DMS79 treated with DMSO at 0.1 percent for 48 hours (cell line): ENCODE measurements around the gene PLCD4.

ENCODE experiments used
- DNase-seq: peaks from one replicate; lab custom pipeline; 2025; lab: John Stamatoyannopoulos, UW

Gene PLCD4

DNA sequence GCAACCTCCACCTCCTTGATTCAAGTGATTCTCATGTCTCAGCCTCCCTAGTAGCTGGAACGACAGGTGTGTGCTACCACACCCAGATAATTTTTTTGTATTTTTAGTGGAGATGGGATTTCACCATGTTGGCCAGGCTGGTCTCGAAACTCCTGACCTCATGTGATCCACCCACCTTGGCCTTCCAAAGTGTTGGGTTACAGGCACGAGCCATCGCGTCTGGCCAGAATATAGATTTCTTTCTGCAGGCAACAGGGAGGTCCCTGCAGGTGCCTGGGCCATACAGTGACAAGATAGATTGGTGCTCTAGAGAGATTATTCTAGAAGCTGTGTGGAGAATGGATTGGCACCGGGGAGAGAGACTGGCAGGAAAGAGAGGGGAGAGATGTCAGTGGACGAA lies 13.3 kb downstream of the PLCD4 start:
- no peak for DNase-seq

DNA sequence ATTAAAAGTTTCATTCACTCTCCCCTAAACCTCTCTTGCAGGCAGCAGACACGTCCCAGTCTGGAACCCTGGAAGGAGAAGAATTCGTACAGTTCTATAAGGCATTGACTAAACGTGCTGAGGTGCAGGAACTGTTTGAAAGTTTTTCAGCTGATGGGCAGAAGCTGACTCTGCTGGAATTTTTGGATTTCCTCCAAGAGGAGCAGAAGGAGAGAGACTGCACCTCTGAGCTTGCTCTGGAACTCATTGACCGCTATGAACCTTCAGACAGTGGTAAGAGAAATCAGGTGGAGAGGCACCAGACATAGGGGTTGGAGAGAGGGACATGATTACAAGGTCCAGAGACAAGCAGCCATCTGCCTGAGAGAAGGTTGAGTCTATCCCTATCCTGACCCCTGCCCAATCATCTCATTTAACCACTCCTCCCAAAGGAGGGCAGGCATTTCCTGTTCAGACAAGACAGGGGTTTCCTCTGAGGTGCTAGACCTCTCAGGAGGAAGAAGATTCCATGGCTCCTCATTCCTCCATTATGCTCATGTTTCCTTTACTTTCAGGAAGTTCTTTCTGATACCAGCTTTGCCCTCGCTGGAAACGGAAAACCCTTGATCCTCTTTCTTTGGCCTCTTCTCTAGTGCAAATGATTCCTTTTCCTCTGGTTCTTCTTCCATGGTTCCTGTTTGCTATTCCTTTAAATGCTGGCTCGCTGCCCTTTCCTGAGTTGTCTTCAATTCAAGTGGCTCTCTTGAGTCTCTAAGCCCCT lies 15.1 kb downstream of the PLCD4 start:
- DNase-seq = peak; percentile 20

GRCh38 chr2:218623366-218623705 lies 15.6 kb downstream of the PLCD4 start:
- DNase-seq = no peak

- DNase-seq = no peak
Measured at GRCh38 chr2:218626369-218626768, 18.7 kb downstream of the PLCD4 start.

- no peak for DNase-seq
Measured at GRCh38 chr2:218627939-218628338, 20.2 kb downstream of the PLCD4 start.

- no peak for DNase-seq
Measured at GRCh38 chr2:218631837-218632236, 24.1 kb downstream of the PLCD4 start.

- no peak for DNase-seq
Measured at GRCh38 chr2:218635719-218636118, 28.0 kb downstream of the PLCD4 start.

DNA sequence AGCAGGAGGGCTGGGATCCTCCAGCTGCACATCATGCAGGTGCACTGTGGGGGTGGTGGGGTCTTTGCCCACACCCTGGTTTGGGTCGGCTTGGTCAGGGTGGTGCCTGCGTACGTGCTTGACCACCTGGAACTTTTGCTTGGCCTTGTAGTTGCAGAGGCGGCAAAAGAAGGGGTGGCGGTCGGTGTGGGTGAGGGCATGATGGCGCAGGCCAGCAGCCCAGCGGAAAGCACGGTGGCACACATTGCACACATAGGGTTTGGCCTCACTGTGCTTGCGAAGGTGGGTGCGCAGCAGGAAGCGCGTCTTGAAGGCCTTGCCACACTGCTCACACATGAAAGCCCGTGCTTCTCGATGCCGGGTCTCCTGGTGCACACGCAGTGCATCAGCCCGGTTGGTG lies 30.7 kb downstream of the PLCD4 start:
- no peak for DNase-seq

DNA sequence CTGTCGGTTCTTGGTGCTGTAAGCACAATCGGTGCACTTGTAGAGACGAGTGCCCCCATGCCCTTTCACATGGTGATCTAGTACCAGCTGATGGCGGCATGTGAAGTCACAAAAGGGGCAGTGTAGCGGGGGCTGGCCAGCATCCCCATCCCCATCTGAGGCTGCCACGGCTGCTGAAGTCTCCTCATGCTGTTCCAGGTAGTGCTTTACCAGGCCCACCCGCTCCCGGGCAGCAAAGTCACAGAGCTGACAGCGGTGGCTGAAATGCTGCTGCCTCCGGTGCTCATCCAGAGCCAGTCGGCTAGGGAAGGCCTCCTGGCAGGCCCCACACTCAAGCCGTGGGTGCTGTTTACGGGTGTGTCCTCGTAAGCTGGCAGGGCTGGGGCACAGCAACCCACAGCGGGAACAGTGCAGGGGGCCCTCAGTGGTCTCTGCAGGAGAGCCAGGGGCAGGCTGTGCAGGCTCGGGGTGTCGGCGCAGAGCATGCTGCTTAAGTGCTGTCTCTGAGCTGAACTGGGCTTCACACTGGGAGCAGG lies 34.5 kb downstream of the PLCD4 start:
- no peak for DNase-seq

DNA sequence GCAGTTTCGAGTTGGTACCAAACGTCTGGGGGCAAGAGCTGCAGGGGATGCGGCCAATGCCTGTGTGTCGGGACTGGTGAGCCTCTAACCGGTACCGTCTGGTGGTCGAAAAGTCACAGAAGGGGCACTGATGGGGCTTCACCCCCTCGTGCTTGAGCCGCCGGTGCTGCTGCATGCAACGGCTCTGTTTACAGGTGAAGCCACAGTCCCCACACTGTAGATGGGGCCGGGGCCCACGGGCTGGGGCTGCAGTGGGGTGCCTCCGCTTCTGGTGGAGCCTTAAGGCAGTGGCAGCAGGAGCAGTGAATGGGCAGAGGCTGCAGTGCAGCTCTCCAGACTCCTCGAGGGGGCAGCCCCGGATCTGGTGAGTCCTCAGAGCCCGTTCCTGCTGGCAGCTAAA lies 35.1 kb downstream of the PLCD4 start:
- no peak for DNase-seq

- no peak for DNase-seq
Measured at GRCh38 chr2:218643751-218644310, 36.1 kb downstream of the PLCD4 start.

- DNase-seq = no peak
Measured at GRCh38 chr2:218644721-218645120, 37.0 kb downstream of the PLCD4 start.

- no peak for DNase-seq
Measured at GRCh38 chr2:218645126-218645525, 37.4 kb downstream of the PLCD4 start.

DNA sequence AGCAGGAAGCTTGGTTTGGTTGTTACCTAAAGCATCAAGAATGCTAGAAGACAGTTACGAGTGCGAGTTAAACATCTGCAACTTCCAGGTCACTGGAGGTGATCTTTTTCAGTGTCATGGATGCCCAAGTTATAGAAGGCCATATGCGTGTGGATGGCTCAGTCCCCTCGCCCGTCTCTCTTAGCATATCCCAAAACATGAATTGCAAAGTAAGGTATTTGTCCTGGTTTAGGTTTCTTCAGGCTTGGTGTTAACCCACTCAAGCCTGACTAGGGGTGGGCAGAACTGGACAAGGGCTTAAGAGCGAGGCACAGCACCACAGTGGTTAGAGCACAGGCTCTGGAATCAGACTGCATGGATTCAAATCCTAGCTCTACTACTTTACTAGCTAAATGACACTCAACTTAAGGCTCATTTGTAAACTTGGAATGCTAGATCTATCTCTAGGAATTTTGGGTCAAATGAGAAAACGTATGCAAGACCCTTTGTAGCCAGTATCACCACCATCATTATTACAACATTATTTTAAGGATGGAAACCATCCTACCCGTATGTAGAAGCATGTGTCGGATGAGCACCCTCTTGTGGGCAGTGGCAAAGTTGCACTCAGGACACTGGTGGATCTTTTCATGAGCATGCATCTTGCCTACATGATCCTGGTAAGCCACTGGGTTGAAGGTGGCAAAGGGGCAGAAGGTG lies 40.5 kb downstream of the PLCD4 start:
- DNase-seq = peak; percentile 8

DNA sequence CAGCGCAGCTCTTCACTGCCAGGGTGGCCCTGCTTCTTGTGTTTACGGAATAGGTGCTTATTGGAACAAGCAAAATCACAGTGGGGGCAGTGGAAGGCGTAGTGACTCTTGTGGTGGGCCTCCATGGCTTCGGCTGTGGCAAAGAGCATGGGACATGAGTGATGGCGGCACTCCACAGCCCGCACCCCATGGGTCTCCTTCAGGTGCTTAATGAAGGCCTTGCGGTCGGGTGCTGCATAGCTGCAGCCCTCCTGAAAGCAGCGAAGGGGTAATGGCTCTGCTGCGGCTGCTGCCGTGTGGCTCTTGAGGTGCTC lies 41.0 kb downstream of the PLCD4 start:
- DNase-seq = no peak

GRCh38 chr2:218655751-218656150 lies 48.1 kb downstream of the PLCD4 start:
- no peak for DNase-seq

- peak; percentile 39 for DNase-seq
Measured at GRCh38 chr2:218658671-218659257, 51.1 kb downstream of the PLCD4 start.

DNA sequence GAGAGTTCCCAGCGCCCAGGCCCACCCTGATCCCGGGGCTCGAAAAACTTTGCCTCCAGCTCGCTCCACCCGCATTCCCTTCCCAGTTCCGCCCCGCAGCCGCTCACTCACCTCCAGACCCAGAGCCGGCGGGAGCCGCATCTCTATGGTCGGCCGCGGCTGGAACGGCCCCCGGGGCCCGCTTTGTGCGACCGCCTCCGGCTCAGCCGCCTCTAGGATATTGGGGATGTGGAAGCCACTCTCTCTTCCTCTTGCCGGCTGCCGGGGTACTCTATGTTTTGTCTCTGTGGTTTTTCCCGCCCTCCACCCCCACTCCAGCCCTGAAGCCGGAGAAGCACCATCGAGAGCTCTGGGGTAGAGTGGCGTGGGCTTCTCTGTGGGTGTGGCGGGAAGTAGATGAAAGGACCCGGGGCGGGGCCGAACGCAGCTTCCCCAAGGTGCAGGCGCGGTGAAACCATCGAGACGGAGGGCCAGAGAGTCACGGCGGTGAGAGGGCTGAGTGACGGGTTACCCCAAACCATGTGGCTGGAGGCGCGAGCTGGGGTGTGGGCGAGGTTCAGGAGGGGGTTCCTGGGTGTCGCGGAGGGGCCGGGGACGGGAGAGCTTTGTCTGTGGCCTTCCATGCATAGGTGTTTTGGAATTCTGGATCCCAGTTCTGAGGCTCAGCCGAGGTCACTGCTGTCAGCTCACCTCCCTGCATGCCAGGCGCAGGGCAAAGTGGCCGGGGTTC lies 51.7 kb downstream of the PLCD4 start, which contains the start of the genes BCS1L and ZNF142:
Gene BCS1L (plus strand): TSS at position 426 of the 730 bp plus-strand sequence. CDS start 1,305 bp downstream, outside the sequence.
Gene ZNF142 (minus strand): TSS at position 366 of the 730 bp plus-strand sequence. CDS start 3,194 bp downstream, outside the sequence.
- peak; percentile 90 for DNase-seq

- no peak for DNase-seq
Measured at GRCh38 chr2:218659988-218660358, 52.3 kb downstream of the PLCD4 start.

- no peak for DNase-seq
Measured at GRCh38 chr2:218662377-218662776, 54.7 kb downstream of the PLCD4 start.

DNA sequence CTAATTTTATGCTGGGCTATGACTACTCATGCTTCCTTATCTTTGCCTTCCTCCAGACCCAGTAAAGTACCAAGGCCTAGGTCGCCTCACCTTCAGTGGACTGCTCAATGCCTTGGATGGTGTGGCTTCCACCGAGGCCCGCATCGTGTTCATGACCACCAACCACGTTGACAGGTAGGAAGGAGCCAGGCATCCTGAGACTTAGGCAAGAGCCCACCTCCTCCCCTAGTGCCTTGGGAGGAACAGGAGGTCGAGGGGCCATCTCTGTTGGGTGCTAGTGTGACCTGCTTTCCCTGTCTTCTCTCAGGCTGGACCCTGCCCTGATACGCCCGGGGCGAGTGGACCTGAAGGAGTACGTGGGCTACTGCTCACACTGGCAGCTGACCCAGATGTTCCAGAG lies 55.1 kb downstream of the PLCD4 start:
- no peak for DNase-seq

DNA sequence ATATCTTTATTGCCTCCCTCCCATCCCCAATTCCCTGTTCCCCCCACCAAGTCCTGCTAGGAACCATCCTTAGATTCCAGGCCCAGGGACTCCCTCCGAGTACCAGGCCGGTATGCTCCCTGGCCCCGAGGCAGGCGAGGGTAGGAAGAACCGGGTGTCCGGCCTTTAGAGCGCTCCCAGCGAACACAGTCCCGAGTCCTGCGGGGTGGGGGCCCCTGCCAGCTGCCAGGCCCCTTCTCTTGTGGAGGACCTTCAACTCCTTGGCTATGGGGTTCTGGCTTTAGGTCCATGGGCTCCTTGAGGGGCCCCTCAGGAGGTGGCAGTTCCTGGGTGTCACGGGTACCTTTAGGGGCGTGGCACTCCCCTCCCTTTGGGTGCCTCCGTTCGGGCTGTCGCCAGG lies 56.2 kb downstream of the PLCD4 start:
- DNase-seq = no peak
